Measurements from ENCODE around the gene PNRC1. TPM values are rescaled to one million over a fixed set of nuclear protein-coding genes. Genes with fewer than 3 reads are reported as not detected.

Gene PNRC1
- total and polyA plus RNA-seq, 2 of the 4 experiments (the other 2 are of a cell fraction): 6.5 to 8.1 TPM

DNA sequence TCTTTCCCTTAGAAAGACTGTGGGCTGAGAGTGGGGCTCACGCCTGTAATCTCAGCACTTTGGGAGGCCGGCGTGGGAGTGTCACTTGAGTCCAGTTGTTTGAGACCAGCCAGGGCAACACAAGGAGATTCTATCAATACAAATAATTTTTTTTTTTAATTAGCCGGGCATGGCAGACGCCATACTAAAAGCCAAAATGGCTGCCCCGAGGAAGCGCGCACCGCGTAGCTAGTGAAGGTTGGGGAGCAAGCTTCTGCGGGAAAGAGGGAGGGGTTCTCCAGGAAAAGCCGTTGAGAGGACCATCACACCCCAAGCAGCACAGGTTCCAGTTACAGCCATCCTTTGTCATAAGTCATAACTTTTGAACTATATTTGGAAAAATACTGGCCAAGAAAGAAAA is 21.3 kb upstream of the PNRC1 start:
- H2AK9ac ChIP-seq (replicated peaks; ENCODE audit: low read depth, low read length, poor library complexity): no peak overlapping the region
- no peaks in the 10 kb centered on the region for H3K9me3 ChIP-seq (ENCODE audit: control insufficient read depth, insufficient read depth, low read length)
- WGBS, 2 experiments (ENCODE audit: extremely low coverage in 2 of 2, insufficient read length in 1 of 2): no CpG with 5 or more reads among the region's 12 CpGs
- DNase-seq (no peak), ATAC-seq (ENCODE audit: low read depth) (no peak)
- H3K23ac ChIP-seq (ENCODE audit: low read depth, low read length): no peak overlapping the region
- no peak overlapping the region for H2BK120ac ChIP-seq (ENCODE audit: low read depth, low read length)
- no peak overlapping the region for H2BK5ac ChIP-seq (ENCODE audit: low read depth, low read length, poor library complexity, severe bottlenecking)
- no peak overlapping the region for H4K91ac ChIP-seq (ENCODE audit: insufficient read depth, low read depth, low read length)
- H3K14ac ChIP-seq (replicated peaks; ENCODE audit: low read depth, low read length): no peak overlapping the region
- ChIA-PET POLR2A (ENCODE audit: unreplicated experiment) (interaction anchor here (1.0 kb wide), 1 partner anchor 21 kb away, joined by 3 read pairs; the partner anchor contains the start of gene PNRC1), CTCF (no interaction called here)
- no peaks in the 10 kb centered on the region for H3K4me1 ChIP-seq (ENCODE audit: control insufficient read depth, insufficient read depth, low read length)
- H2BK20ac ChIP-seq (ENCODE audit: low read depth, low read length): no peak overlapping the region
- intact Hi-C loops (cut with micrococcal nuclease): no loop called here
- H3K9ac ChIP-seq (ENCODE audit: low read depth, low read length): no peak overlapping the region
- H2AFZ ChIP-seq (replicated peaks; ENCODE audit: low read length, poor library complexity): no peak overlapping the region
- dilution Hi-C loops (cut with HindIII; ENCODE audit: low sequenced_read_pairs, unreplicated experiment): no loop called here
- no peak overlapping the region for H3K4ac ChIP-seq (ENCODE audit: low read depth, low read length)
- H3K18ac ChIP-seq (ENCODE audit: low read depth, low read length): no peak overlapping the region
- no peak overlapping the region for H3K4me2 ChIP-seq (ENCODE audit: low read depth, low read length)
- in situ Hi-C loops (cut with MboI; ENCODE audit: low sequenced_read_pairs): no loop called here
- H2BK15ac ChIP-seq (ENCODE audit: low read depth, low read length): no peak overlapping the region
- no peaks in the 10 kb centered on the region for H3K36me3 ChIP-seq (ENCODE audit: control insufficient read depth, insufficient read depth, low read length)
- no peak overlapping the region for H4K8ac ChIP-seq (ENCODE audit: low read depth in 2 of 2, low read length in 2 of 2)
- no peak overlapping the region for H3K56ac ChIP-seq (ENCODE audit: extremely low read depth, insufficient read depth, low read length)
- no peak overlapping the region for H2AK5ac ChIP-seq (ENCODE audit: low read depth, low read length)
- no peaks in the 10 kb centered on the region for H3K9me1 ChIP-seq (ENCODE audit: insufficient read depth, low read length)
- BruUV-seq (replicated peaks): no TSS peak
- no peak for TF ChIP-seq MAFK (IDR thresholded peaks at IDR 0.05; ENCODE audit: low read depth, low read length)
- TF ChIP-seq, protein P1, sequence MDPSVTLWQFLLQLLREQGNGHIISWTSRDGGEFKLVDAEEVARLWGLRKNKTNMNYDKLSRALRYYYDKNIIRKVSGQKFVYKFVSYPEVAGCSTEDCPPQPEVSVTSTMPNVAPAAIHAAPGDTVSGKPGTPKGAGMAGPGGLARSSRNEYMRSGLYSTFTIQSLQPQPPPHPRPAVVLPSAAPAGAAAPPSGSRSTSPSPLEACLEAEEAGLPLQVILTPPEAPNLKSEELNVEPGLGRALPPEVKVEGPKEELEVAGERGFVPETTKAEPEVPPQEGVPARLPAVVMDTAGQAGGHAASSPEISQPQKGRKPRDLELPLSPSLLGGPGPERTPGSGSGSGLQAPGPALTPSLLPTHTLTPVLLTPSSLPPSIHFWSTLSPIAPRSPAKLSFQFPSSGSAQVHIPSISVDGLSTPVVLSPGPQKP (IDR thresholded peaks at IDR 0.05; ENCODE audit: borderline replicate concordance, low read depth, low read length): no peak
- TF ChIP-seq RAD21 (IDR thresholded peaks at IDR 0.05; ENCODE audit: low read length): no peak
- TF ChIP-seq CEBPB (IDR thresholded peaks at IDR 0.05; ENCODE audit: low read depth, low read length): no peak
- TF ChIP-seq MAZ (IDR thresholded peaks at IDR 0.05; ENCODE audit: borderline replicate concordance, low read depth, low read length): no peak
- TF ChIP-seq RFX5 (IDR thresholded peaks at IDR 0.05; ENCODE audit: low read depth, low read length): no peak
- TF ChIP-seq POLR2A (IDR thresholded peaks at IDR 0.05; ENCODE audit: low read depth, low read length): no peak
- TF ChIP-seq BHLHE40 (IDR thresholded peaks at IDR 0.05; ENCODE audit: low read depth, low read length): no peak
- no peak for TF ChIP-seq FOS (IDR thresholded peaks at IDR 0.05; ENCODE audit: low read depth, low read length)
- TF ChIP-seq, protein P2, sequence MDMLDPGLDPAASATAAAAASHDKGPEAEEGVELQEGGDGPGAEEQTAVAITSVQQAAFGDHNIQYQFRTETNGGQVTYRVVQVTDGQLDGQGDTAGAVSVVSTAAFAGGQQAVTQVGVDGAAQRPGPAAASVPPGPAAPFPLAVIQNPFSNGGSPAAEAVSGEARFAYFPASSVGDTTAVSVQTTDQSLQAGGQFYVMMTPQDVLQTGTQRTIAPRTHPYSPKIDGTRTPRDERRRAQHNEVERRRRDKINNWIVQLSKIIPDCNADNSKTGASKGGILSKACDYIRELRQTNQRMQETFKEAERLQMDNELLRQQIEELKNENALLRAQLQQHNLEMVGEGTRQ (IDR thresholded peaks at IDR 0.05; ENCODE audit: low read depth, low read length): no peak
- no peak for TF ChIP-seq RCOR1 (IDR thresholded peaks at IDR 0.05; ENCODE audit: insufficient replicate concordance, low read length)
- TF ChIP-seq CHD1 (IDR thresholded peaks at IDR 0.05; ENCODE audit: low read depth, low read length): no peak
- TF ChIP-seq, protein P3, sequence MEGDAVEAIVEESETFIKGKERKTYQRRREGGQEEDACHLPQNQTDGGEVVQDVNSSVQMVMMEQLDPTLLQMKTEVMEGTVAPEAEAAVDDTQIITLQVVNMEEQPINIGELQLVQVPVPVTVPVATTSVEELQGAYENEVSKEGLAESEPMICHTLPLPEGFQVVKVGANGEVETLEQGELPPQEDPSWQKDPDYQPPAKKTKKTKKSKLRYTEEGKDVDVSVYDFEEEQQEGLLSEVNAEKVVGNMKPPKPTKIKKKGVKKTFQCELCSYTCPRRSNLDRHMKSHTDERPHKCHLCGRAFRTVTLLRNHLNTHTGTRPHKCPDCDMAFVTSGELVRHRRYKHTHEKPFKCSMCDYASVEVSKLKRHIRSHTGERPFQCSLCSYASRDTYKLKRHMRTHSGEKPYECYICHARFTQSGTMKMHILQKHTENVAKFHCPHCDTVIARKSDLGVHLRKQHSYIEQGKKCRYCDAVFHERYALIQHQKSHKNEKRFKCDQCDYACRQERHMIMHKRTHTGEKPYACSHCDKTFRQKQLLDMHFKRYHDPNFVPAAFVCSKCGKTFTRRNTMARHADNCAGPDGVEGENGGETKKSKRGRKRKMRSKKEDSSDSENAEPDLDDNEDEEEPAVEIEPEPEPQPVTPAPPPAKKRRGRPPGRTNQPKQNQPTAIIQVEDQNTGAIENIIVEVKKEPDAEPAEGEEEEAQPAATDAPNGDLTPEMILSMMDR (conservative IDR thresholded peaks at IDR 0.05; ENCODE audit: low read depth, low read length): no peak
- H3K4me3 ChIP-seq (ENCODE audit: insufficient read depth, low read depth, low read length): no peak overlapping the region
- H4K5ac ChIP-seq (ENCODE audit: low read depth, low read length): no peak overlapping the region
- no peaks in the 10 kb centered on the region for H3K27me3 ChIP-seq (ENCODE audit: control insufficient read depth, insufficient read depth, low read length)
- H3K79me1 ChIP-seq (ENCODE audit: low read depth in 1 of 2, low read length in 2 of 2): no peaks in the 10 kb centered on the region
- no peaks in the 10 kb centered on the region for H4K20me1 ChIP-seq (ENCODE audit: insufficient read depth, low read length)
- H3K27ac ChIP-seq (ENCODE audit: insufficient read depth, low read length): no peak overlapping the region

Data from IMR-90 (cell line).